GM18508 (cell line): ENCODE data around the gene RPL36.

Experiments
- ATAC-seq: cut with Tn5 transposase; IDR thresholded peaks from one replicate; pipeline ENCODE4 v1.9.1; 2021; ENCODE audit warnings: moderate number of reproducible peaks; ENCODE audit not compliant: insufficient read depth, unreplicated experiment

Gene RPL36

GRCh38 chr19:5690125-5690954 is at the start of gene RPL36:
TSS of gene RPL36 (plus strand) at chr19:5690295. CDS start at chr19:5690508, 213 bp downstream.
- no peak for ATAC-seq

- ATAC-seq = no peak
These were observed 48.9 kb upstream of the RPL36 start for GRCh38 chr19:5641171-5641570.

GRCh38 chr19:5642204-5642603 is 47.9 kb upstream of the RPL36 start:
- no peak for ATAC-seq

GRCh38 chr19:5643060-5643459 is 47.0 kb upstream of the RPL36 start:
- ATAC-seq = no peak

GRCh38 chr19:5644037-5644436 is 46.1 kb upstream of the RPL36 start:
- ATAC-seq = no peak

GRCh38 chr19:5645409-5645808 is 44.7 kb upstream of the RPL36 start:
- no peak for ATAC-seq

GRCh38 chr19:5646703-5647102 is 43.4 kb upstream of the RPL36 start:
- ATAC-seq = no peak

GRCh38 chr19:5648464-5648863 is 41.6 kb upstream of the RPL36 start:
- ATAC-seq = no peak

- ATAC-seq = no peak
These were observed 38.7 kb upstream of the RPL36 start for GRCh38 chr19:5651361-5651760.

- no peak for ATAC-seq
These were observed 37.8 kb upstream of the RPL36 start for GRCh38 chr19:5652261-5652660.

- ATAC-seq = no peak
These were observed 35.2 kb upstream of the RPL36 start for GRCh38 chr19:5654931-5655330.

- no peak for ATAC-seq
These were observed 34.7 kb upstream of the RPL36 start for GRCh38 chr19:5655412-5655811.

- ATAC-seq = no peak
These were observed 28.6 kb upstream of the RPL36 start for GRCh38 chr19:5661483-5661882.

- ATAC-seq = no peak
These were observed 26.2 kb upstream of the RPL36 start for GRCh38 chr19:5663904-5664303.

- no peak for ATAC-seq
These were observed 25.6 kb upstream of the RPL36 start for GRCh38 chr19:5664515-5664914.

GRCh38 chr19:5665781-5666513 is 24.1 kb upstream of the RPL36 start:
- ATAC-seq = no peak

GRCh38 chr19:5666921-5667610 is 23.0 kb upstream of the RPL36 start:
- no peak for ATAC-seq

GRCh38 chr19:5667751-5668271 is 22.3 kb upstream of the RPL36 start:
- ATAC-seq = no peak

- no peak for ATAC-seq
These were observed 20.9 kb upstream of the RPL36 start for GRCh38 chr19:5669212-5669611.

GRCh38 chr19:5671600-5671999 is 18.5 kb upstream of the RPL36 start:
- no peak for ATAC-seq
